Iris pigment epithelial cell (primary cell): ENCODE data around the gene PEX1.
A peak's percentile ranks its signal among the peaks of the same experiment; 100 is the strongest.
"Not testable (repeated sequence)": the region's sequence is repeated elsewhere in the genome, so short reads cannot be mapped to it uniquely, and the experiment has no call there.

Source experiments
- DNase-seq: peaks from one replicate; pipeline ENCODE4 v3.0.0-alpha.2; 2011; ENCODE audit warnings: low read depth

PEX1 gene

DNA sequence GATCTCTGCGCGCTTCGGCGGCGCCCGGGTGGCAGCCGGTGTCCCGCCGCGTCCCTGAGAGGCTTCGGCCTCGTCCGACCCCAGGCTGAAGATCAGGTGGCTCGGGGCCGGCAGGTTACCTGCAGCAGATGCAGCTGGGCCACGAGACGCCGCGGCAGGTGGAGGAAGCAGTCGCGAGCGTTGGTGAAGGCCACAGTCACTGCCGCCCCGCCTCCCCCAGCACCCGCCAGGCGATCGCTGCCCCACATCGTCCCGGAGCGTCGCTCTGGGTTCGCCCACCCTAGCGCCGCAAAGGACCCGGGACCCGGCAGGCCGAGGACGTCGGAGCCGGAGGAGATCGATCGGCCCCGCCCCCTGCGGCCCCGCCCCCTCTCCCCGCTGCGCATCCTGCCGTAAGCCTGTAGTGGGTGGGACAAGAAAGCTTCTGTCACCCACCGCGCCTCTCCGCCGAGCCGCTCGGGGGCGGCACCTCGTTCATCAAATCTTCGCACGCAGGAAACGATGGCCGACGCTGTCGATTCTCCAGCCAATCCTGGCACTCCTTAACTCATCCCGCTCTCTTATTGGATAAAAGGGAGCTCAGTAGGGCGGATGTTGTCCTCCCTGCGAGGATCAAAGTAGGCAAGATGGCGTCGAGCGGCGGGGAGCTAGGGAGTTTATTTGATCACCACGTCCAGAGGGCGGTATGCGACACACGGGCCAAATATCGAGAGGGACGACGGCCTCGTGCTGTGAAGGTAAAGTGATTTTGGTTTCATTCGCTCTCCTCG lies at the start of gene PEX1, which contains the start of gene RBM48:
Gene PEX1 (minus strand): TSS at position 333 of the 770 bp plus-strand sequence. CDS start 85 bp downstream, at position 248.
Gene RBM48 (plus strand): TSS at position 608 of the 770 bp plus-strand sequence. CDS start 19 bp downstream, at position 627.
- peak; percentile 100 for DNase-seq

DNA sequence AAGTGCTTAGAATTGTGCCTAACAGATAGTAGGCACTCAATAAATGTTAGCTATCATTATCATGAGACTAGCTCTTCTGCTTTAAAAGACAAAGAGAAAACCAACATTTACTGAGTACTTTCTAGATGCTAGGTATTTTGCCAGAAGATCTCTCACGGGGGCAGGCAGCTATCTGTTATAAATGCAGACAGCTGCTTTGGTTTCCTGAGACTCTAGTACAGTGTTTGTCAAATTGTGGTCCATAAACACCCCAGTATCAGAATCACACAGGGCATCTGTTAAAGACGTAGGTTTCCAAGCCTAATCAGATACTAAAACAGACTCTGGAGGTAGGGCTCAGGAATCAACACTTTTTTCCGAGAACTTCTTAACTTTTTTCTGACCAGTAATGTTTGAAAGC lies 48.0 kb upstream of the PEX1 start:
- DNase-seq = no peak

DNA sequence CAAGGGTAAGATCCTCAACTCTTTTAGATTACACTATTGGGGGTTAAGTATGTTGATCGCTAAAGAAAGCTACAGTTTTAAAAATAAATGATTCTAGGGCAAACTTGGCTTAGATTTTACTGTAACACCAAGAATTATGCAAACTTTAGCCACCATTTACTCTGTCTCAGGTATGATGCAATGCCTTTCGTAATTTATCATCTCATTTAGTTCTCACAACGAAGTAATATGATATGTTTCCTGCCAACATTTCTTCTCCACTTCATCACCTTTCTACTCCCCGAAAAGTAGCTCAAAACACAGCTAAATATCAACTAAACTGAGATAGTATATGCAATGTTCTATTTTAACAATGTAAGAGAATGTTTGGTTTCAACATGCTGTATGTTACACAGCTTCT lies 40.8 kb upstream of the PEX1 start:
- peak; percentile 45 for DNase-seq

DNA sequence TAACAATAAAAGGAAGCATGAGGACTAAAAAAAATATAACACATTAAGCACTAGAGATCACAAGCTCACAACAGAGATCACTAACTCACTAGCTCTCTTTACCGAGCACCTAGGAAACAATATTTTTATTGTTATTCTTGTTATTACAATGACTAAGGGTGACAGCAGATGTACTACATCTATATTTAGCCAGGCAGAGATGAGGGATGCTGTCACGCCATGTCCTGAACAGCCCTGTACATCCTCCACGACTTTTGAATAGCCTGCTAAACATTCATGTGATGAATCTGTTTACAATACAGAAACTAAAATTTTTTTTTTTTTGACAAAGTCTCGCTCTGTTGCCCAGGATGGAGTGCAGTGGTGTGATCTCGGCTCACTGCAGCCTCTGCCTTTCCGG lies 39.1 kb upstream of the PEX1 start:
- no peak for DNase-seq

DNA sequence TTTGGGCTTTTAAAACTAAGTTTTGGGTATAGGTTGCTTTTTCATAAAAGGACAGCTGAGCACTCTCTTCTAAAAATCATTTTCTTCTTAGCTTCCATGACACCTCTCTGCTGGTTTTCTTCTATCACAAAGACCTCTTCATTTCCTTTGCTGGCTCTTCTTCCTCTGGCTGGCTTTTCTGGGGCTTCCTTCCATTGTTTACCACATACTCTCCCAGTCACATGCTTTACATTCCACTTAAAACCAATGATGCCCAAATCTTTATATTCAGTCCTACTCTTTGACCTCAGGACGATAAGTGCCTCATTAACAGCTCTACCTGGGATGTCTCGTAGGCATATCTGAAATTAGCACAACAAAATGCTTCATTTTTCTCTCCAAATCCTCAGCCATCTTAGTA lies 35.0 kb upstream of the PEX1 start:
- DNase-seq = peak; percentile 16

DNA sequence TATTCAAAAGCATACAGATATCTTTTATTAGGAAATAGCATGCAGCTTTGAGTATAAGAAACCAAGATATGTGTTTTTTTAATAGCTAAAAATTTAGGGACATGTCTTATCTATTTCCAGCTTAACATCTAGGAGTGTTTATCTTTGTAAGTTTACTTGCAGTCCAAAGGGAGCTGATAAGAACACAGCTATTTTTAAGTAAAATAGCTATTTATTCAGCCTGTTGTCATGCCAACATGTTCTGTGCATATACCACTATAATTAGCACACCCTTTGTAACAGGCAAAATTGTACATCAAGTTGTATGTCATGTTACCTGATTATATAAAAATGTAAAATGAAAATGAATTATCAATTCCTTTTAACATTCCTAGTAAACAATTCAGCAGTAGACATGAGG lies 32.3 kb upstream of the PEX1 start:
- no peak for DNase-seq

DNA sequence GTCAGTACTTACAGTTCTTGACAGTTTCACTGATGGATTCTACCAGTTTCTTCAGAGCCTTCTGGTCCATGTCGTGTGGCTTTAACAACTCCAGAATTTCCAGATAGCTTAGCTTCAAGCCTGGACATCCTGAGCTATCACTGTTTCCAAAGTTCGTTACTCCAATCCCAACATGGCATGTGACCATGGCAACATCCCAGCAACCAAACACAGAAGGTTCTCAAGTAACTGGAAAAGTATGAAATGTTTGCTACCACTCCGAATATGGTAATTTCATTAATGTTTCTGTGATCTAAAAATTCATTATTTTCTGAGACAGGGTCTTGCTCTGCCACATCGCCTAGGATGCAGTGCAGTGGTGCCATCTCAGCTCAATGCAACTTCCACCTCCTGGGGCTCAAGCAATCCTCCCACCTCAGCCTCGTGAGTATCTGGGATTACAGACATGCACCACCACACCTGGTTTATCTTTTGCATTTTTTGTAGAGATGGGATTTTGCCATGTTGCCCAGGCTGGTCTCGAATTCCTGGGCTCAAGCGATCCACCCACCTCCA lies 29.6 kb upstream of the PEX1 start:
- DNase-seq = no peak

DNA sequence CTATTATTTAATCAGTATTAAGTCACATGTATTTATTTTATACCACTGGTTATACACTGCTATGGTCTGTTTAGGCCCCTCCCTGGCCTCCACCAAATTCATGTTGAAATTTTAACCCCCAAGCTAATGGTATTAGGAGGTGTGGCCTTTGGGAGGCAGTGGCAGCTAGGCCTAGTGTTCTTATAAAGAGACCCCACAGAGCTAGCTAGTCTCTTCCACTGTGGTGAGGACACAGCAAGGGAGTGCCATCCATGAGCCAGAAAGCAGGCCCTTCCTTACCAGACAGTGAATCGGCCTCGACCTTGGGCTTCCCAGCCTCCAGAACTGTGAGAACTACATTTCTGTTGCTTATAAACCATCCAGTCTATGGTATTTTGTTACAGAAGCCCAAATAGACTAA lies 28.9 kb upstream of the PEX1 start:
- DNase-seq = no peak

DNA sequence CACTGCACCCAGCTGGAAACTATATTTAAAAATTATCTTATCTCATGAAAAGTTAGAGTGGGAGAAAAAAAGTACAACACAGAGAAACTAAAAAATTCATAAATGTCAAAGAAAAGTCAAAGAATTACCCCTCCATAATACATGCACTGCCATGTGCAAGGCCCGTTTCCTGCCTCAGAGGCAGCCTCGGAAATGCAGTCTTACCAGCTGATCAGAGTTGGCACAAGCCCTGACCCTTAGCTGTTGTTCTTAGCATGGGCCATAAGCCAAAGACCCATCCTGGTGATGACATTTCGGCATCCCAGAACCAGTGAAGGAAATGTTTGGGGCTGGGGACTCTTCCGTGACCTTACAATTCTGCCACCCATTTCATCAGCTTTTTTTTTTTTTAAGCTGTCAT lies 21.9 kb upstream of the PEX1 start:
- no peak for DNase-seq

DNA sequence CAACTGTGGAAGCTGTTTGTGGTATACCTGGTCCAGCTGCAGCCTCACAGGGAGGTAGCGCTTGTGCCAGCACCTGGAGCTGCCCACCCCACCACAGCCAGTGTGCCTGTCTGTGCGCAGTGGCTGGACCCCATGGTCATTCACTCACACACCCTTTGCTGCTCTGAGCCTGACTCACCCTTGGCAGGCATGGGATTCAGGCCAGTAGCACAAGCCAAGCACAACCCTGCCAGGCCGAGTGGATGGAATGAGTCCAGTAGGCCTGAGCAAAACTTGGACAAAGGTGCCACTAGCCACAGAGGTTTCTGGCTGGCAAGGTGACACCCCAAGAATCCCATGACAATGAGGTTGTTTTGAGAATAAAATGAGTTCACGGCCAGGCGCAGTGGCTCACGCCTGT lies 19.3 kb upstream of the PEX1 start:
- DNase-seq = no peak

DNA sequence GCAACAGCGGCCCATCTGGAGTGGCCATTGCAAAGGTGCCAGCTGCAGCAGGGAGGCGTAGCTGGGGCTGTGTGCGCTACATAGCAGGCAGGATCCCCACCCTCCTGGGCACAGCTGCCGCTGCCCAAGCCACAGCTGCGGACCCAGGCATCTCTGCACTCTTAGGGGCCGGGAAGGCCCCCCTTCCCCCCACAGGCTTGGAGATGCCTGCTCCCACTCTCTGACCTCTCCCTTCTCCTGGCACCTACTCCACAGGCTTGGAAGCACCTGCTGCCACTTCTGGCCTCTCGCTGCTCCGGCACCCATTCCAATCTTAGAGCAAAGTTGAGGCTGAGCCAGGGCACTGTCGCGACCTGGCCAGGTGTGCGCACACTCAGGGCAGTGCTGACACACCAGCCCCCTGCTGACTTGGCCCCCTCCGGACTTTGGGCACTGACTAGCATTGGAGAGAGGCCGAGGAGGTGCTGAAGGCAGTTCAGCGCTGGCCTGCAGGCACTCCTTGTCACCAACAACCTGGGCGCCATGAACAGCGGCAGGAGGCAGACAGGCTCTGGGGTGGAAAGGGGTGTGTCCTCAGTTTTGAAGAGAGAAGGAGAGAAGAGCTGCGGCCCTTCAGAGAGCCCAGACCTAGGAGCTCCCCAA lies 18.7 kb upstream of the PEX1 start:
- no peak for DNase-seq

DNA sequence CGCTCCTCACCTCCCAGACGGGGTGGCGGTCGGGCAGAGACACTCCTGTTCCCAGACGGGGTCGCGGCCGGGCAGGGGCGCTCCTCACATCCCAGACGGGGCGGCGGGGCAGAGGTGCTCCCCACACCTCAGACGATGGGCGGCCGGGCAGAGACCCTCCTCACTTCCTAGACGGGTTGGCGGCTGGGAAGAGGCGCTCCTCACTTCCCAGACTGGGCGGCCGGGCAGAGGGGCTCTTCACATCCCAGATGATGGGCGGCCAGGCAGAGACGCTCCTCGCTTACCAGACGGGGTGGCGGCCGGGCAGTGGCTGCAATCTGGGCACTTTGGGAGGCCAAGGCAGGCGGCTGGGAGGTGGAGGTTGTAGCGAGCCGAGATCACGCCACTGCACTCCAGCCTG lies 16.8 kb upstream of the PEX1 start:
- DNase-seq = not testable (repeated sequence)

DNA sequence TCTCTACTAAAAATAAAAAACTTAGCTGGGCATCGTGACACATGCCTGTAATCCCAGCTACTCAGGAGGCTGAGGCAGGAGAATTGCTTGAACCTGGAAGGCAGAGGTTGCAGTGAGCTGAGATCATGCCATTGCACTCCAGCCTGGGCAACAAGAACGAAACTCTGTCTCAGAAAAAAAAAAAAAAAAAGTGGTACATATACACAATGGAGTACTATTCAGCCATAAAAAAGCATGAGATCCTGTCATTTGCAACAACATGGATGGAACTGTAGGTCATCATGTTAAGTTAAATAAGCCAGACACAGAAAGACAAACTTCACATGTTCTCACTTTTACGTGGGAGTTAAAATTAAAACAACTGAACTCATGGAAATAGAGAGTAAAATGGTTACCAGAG lies 15.2 kb upstream of the PEX1 start:
- DNase-seq = not testable (repeated sequence)

DNA sequence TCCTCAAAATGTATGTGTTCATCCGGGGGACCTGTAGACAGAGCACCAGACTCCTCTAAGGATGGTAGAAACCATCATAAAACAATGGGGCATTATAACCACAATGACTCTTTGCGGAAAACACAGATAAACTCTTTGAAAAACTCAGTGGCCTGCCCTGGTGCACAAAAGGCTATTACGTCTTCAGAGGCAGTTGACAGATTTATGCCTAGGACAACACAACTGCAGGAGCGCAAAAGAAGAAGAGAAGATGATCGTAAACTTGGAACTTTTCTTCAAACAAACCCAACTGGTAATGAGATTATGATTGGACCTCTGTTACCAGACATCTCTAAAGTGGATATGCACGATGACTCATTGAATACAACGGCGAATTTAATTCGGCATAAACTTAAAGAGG lies 6.3 kb upstream of the PEX1 start:
- DNase-seq = no peak

DNA sequence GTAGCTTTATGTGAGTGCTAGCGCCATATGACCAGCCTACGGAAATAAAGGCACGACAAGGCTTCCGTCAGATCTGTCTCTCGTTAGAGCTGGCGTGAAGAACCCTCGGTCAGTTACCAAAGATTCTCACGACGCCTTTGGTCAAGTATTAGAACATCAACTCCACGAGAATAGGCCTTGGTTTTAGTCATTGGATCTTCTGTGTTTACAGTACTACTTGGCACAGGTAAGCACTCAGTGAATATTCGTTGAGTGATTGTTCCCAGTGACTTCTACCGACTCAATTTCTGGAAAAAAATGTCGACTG lies 591 bp upstream of the PEX1 start:
- no peak for DNase-seq

DNA sequence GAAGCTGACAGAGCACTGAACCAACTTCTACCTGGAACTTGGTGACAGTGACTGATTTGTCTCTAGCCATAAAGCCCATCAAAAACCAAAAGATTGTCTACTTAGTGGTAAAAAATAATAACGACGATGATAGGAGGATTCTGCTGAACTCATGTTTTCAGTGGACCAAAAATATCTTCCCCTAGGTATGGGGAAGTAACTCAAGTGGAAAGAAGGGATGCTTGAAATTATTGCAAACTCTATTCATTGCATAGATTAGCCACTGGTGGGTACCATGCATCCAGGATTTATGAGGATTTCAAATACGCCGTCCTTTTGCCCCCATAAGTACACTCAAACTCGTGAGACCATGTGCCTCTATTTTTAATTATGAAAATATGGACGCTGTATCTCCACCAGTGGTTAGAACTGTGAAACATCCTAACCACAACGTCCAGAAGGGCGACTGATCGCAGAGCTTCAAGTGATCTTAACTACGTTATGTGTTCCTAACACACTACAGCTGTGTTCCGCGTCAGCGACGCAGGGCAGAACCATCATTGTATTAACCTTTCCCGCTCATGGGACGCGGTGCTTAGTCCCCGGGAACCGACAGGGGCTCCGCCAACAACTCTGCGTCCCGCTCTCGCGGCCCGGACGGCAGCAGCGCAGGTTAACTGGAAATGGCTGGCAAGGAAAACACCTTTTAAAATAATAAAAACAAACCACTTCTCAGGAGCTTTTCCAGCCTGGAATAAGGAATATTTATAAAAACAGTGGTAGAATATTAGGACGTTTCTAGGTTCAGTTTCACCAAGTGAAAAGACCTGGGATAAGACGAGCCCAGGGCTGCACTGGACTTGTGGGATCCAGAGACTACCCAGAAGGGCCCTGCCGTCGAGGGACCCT lies 776 bp downstream of the PEX1 start:
- DNase-seq = peak; percentile 43

DNA sequence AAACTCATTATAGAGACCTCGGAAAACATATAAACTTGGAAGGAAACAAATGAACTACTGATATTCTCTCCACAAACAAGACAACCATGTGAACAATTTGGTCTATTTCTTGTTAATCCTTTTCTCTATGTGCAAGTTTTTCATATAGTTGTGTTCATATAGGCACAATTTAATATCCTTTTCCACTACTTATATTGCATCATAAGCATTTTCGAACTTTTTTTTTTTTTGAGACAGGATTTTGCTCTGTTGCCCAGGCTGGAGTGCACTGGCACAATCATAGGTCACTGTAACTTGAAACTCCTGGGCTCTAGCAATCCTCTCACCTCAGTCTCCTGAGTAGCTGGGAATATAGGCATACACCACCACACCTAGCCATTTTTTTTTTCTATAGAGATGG lies 5.2 kb downstream of the PEX1 start:
- no peak for DNase-seq

DNA sequence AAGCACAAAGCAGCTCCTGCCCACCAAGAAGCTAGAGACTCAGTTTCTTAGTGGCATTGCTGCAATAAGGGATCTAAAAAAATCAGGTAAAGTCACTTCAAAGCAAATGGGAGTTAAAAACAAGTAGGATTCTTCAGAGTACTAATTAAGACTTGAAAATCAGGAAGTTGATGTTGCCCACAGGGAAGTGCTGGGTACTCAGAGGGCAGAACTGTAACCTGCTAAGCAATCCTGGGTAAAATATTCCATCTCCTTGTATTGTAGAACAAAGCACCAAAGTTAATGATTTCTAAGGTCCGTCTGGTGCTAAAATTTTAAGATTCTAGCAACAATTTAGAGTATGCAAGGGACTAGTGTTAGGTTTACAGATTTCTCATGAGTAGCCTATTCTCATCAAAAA lies 8.3 kb downstream of the PEX1 start:
- DNase-seq = no peak

DNA sequence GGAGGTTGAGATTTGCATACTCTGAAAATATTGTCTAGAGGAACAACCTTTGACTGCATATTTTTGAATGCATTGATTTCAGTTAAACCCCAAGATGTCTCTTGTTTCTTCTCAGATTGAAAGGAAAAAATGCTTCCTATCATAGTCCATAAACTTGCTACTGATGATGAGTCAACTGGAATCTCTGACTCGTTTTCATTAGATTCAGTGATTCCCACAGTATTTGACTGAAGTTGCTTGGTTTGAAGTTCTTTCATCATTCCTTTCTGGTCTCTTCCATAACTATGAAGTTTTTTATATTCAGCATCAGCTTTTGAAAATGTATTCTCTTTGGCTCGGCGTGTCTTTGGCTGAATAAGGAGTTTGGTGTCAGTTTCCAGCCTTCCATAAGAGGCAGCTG lies 10.7 kb downstream of the PEX1 start:
- peak; percentile 60 for DNase-seq

DNA sequence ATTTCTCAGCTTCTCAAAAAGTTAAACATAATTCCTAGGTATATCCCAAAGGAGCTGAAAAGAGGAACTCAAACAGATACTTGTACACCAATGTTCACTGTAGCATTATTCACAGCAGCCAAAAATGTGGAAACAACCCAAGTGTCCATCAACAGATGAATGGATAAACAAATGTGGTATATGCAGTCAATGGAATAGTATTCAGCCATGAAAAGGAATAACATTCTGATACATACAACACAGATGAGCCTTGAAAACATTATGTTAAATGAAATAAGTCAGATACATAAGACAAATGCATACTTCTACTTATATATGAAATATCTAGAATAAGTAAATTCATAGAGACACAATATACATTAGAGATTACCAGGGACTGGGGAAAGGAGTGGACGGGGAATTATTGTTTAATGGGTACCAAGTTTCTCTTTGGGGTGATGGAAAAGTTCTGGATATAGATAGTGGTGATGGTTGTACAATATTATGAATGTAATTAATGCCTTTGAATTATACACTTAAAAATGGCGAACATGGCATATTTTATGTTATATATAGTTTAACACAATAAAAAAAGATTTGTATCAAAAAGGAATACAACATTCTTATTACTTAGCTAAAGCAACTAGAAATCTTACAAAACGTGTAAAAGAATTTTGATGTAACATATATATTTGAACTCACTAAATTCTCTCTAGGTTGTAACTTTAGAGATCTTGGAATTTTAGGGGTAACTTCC lies 15.0 kb downstream of the PEX1 start:
- DNase-seq = no peak

DNA sequence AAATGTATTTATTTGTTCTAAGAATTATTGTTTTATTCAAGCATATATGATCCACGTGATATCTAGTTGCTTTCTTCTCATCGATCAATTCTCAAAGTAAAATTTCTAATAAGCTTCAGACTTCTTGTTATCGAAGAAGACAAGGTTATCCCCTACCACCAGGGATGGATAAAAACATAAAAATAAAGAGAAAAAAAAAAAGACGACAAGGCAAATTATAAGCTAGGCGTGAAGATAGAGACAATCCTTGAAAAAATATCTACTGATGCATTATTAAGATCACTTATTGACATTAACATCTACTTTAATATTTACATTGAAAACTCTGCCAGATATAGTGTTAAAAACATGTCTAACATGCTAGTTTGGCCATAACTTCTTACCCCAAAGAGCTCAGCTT lies 19.4 kb downstream of the PEX1 start:
- DNase-seq = no peak

DNA sequence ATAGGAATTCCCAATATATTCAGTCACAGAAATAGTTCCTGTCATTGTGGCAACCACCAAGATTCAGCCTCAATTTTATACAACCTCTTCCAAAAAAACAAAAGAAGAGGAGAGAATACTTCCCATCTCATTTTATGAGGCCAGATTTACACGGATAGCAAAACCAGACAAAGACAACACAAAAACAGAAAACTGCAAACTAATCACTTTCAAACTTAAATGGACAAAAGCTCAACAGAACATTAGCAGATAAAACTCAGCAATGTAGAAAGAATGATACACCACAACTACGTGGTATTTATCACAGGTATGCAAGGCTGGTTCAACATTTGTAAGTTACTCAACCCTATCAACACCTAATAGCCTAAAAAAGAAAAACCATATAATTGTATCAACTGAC lies 22.0 kb downstream of the PEX1 start:
- DNase-seq = no peak
